ENCODE data around the gene TFCP2.
"Not testable (repeated sequence)": the region's sequence is repeated elsewhere in the genome, so short reads cannot be mapped to it uniquely, and the experiment has no call there.

Gene TFCP2

GRCh38 chr12:51172515-51173431 lies at the start of gene TFCP2:
TSS of gene TFCP2 (minus strand) at chr12:51173135. CDS start at chr12:51172422, 713 bp downstream.
- DNase-seq: peak; percentile 87

GRCh38 chr12:51222461-51222860 lies 49.5 kb upstream of the TFCP2 start:
- DNase-seq: no peak

- not testable (repeated sequence) for DNase-seq
Measured at GRCh38 chr12:51219857-51220256, 46.9 kb upstream of the TFCP2 start.

GRCh38 chr12:51219322-51219721 lies 46.4 kb upstream of the TFCP2 start:
- no peak for DNase-seq

- DNase-seq: no peak
Measured at GRCh38 chr12:51218607-51219161, 45.7 kb upstream of the TFCP2 start.

GRCh38 chr12:51217968-51218606 lies 45.2 kb upstream of the TFCP2 start, which contains the start of gene POU6F1:
TSS of gene POU6F1 (minus strand) at chr12:51218062. CDS start at chr12:51206836, 11,226 bp downstream.
- DNase-seq: peak; percentile 87

- DNase-seq: peak; percentile 26
Measured at GRCh38 chr12:51217133-51217967, 44.4 kb upstream of the TFCP2 start.

GRCh38 chr12:51216642-51217041 lies 43.7 kb upstream of the TFCP2 start:
- no peak for DNase-seq

GRCh38 chr12:51214895-51215294 lies 42.0 kb upstream of the TFCP2 start:
- no peak for DNase-seq

GRCh38 chr12:51210690-51211395 lies 37.9 kb upstream of the TFCP2 start:
- DNase-seq: no peak

- DNase-seq: no peak
Measured at GRCh38 chr12:51209259-51209658, 36.3 kb upstream of the TFCP2 start.

GRCh38 chr12:51208016-51208660 lies 35.2 kb upstream of the TFCP2 start:
- no peak for DNase-seq

GRCh38 chr12:51205350-51205749 lies 32.4 kb upstream of the TFCP2 start:
- DNase-seq: no peak

- DNase-seq: no peak
Measured at GRCh38 chr12:51202718-51203117, 29.8 kb upstream of the TFCP2 start.

- no peak for DNase-seq
Measured at GRCh38 chr12:51200806-51201205, 27.9 kb upstream of the TFCP2 start.

- DNase-seq: no peak
Measured at GRCh38 chr12:51200156-51200555, 27.2 kb upstream of the TFCP2 start.

- DNase-seq: no peak
Measured at GRCh38 chr12:51199366-51199945, 26.5 kb upstream of the TFCP2 start.

GRCh38 chr12:51198568-51199365 lies 25.8 kb upstream of the TFCP2 start:
- no peak for DNase-seq

GRCh38 chr12:51197736-51198567 lies 25.0 kb upstream of the TFCP2 start:
- DNase-seq: no peak
